GM12874 (cell line): Measurements from ENCODE around the gene VCP.

Experiments used
- CTCF ChIP-seq: IDR thresholded peaks from 2 replicates; pipeline ENCODE4 v1.5.1; 2011; ENCODE audit warnings: low read depth, mild to moderate bottlenecking, control low read depth, low read length, moderate library complexity; ENCODE audit not compliant: insufficient read depth

VCP gene

GRCh38 chr9:35106343-35106730 lies 33.9 kb upstream of the VCP start:
- TF ChIP-seq CTCF = no peak

GRCh38 chr9:35105571-35106342 lies 33.3 kb upstream of the VCP start:
- no peak for TF ChIP-seq CTCF

- TF ChIP-seq CTCF = no peak
Measured at GRCh38 chr9:35105126-35105525, 32.7 kb upstream of the VCP start.

GRCh38 chr9:35104586-35104985 lies 32.2 kb upstream of the VCP start:
- TF ChIP-seq CTCF = no peak

GRCh38 chr9:35103660-35104191 lies 31.3 kb upstream of the VCP start:
- TF ChIP-seq CTCF = no peak

- no peak for TF ChIP-seq CTCF
Measured at GRCh38 chr9:35102769-35103659, 30.6 kb upstream of the VCP start, which contains the start of gene STOML2. Gene STOML2, minus strand, starts transcription at chr9:35103131. Its CDS starts 37 bp downstream, at chr9:35103094.

- TF ChIP-seq CTCF = no peak
Measured at GRCh38 chr9:35102465-35102768, 30.0 kb upstream of the VCP start.
